GM21360 (cell line): Measurements from ENCODE around the gene GPR37.

Experiments
- ATAC-seq: cut with Tn5 transposase; IDR thresholded peaks from one replicate; pipeline ENCODE4 v1.9.1; 2021; ENCODE audit warnings: mild to moderate bottlenecking, moderate library complexity; ENCODE audit not compliant: unreplicated experiment

GPR37 gene

DNA sequence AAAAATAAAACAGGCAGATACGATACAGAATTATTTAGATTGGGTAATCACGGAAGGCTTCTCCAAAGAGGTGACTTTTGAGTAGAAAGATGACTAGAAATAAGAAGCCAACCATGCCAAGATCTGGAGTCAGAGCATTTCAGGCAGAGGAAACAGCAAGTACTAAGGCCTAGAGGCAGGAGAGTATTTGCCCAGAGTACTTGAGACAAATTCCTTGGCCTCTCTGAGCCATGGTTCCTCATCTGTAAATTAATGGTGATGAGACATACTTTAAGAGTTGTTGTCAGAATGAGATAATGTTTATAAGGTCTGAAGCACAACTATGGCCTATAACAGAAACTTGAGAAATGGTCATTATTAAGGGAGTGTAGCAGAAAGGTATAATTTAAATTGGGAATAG lies 15.8 kb upstream of the GPR37 start:
- ATAC-seq = no peak

- no peak for ATAC-seq
Measured at GRCh38 chr7:124780608-124781007, 15.0 kb upstream of the GPR37 start.

GRCh38 chr7:124780056-124780455 lies 14.5 kb upstream of the GPR37 start:
- ATAC-seq = no peak

- no peak for ATAC-seq
Measured at GRCh38 chr7:124779620-124780019, 14.0 kb upstream of the GPR37 start.

DNA sequence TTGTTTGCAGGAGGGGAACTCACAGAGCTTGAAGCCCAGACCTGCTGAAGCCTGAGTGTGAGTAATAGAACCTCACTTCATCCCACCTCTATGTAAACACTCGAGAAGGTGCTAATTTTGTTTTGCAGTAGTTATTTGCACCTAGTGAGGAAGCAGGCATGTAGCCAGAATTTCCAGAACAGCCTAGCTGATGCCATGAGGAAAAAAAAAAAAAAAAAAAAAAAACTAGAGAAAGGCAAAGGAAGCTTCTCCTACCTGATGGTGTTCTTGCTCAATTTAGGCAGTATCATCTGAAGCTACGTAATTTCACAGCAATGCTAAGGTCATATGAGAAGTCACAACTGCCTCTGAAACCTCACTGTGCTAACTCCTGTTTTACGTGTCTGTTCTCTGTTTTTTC lies 13.6 kb upstream of the GPR37 start:
- ATAC-seq = no peak

DNA sequence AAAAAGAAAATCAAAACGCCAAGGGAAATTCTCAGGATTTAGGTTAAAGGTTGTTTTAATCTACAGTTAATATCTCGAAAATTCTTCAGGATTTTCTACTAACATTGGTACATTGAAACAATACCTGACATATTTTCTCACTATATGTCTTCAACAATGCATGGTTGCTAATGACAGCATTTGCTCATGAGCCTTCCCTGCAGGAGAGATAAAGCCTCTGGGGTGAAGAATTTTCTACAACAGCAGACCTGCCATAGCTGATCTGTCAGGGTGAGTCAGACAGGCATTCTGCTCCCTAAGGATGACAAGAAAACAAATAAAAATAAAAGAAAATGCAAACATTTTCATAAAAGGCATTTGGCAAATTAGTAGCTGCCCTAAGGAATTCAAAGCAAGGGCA lies 11.7 kb upstream of the GPR37 start:
- no peak for ATAC-seq

DNA sequence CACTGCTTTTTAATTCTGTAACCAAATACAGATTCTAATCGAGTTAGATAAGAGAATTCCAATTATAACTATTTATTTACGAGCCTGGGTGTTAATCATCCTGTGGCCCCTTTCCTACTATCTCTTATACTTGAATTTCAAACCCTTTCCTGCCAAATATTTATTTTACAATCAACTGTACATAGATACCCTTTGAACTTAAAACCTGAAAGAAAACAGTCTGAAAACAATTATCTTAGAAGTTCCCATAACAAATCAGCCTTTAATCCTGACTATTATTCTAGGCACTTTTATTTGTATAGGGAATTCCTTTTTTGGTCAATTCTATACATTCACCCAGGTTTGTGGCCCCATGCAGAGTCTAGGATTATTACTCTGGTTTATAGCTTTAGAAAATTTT lies 10.6 kb upstream of the GPR37 start:
- no peak for ATAC-seq

GRCh38 chr7:124775422-124775821 lies 9.8 kb upstream of the GPR37 start:
- ATAC-seq = no peak

DNA sequence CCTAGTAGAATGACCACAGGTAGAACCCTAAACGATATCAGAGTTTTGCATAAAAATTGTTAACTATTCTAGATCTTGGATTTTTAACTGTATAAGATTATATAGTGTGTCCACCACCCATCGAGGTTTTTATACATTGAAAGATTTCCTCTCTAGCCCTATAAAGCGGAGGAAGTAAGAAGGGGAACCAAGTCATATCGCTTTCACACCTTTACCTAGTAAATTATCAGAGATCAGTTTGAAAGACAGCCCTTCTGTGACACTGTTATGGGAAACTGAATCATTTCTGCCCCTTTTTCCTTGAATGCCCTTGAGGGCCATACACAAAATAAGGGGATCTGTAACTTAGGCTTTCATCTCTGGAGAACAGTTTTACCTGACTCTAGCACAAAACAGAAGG lies 8.3 kb upstream of the GPR37 start:
- ATAC-seq = no peak

DNA sequence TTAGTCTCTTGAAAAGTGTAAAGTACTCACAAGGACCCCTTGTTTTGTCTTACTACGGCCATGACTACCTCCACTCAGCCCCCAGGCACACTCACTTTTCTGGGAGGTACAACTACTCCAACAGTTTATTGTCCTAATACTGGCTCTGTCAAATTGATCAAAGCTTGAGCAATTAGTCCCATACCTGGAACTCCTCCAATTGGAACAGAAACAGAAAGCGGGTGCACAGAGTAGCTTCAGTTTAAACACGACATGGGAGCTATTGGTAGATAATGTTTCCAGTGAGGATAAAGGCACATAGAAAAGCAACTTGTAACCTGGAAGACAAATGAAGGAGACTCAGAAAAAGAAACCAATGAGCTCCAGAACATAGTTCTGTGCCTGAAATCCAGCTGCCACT lies 7.7 kb upstream of the GPR37 start:
- no peak for ATAC-seq

- ATAC-seq = no peak
Measured at GRCh38 chr7:124769136-124769535, 3.5 kb upstream of the GPR37 start.

- ATAC-seq = no peak
Measured at GRCh38 chr7:124768525-124768924, 2.9 kb upstream of the GPR37 start.

GRCh38 chr7:124764847-124765400 lies 668 bp downstream of the GPR37 start:
- ATAC-seq = peak; percentile 35

GRCh38 chr7:124764051-124764846 lies 1.3 kb downstream of the GPR37 start:
- no peak for ATAC-seq

DNA sequence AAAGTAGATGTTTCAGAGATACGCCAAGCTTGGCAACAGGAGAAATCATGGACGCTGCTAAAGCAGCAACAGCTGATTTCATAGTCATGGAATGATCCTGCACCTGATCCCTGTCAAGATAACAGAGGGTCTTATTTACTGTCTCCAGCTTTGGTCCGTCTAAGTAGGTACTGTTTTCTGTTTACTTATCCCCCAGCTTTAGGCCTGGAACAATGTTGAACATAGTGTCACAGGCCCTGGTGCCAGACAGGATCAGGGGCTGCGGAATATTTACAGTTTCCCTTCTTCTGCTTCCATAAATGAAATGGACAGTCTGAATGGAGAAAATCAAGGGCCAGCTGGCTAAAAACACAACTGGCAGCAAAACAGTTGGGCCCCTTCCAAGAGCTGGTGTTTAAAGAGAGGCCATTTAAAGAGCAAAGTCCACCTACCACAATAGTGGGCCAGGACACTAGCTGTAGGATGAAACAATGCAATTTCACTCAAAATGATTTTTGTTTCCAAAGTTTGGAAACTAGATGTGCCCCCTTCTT lies 2.9 kb downstream of the GPR37 start:
- ATAC-seq = no peak

DNA sequence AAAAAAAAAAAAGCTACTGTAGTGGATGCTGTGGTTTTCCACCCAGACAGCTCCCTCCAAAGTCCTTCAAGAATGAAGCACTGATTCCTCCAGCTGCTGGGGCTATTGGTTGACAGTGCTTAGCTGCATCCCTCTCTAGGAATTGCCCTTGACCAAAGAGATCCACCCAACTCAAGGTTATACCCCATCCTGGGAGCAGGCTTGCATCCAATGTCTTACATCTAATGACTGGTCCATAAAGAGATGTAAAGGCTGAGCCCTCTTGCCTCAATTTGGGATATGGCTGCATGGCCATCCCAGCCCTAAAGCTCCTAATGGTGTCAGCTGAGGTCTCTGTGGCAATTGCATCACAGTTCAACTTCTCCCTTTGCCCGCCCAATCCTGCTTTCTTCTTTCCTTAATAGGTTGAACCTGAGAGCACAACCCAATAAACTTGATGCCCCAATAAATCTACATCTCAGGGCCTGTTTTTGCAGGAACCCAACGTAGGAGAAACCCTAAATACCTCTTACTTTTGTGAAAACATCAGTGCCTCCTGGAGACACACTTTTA lies 4.4 kb downstream of the GPR37 start:
- no peak for ATAC-seq

GRCh38 chr7:124758327-124758726 lies 7.3 kb downstream of the GPR37 start:
- no peak for ATAC-seq

GRCh38 chr7:124754576-124755268 lies 10.9 kb downstream of the GPR37 start:
- ATAC-seq = no peak

- ATAC-seq = no peak
Measured at GRCh38 chr7:124752310-124752709, 13.3 kb downstream of the GPR37 start.

- no peak for ATAC-seq
Measured at GRCh38 chr7:124751027-124751426, 14.6 kb downstream of the GPR37 start.

DNA sequence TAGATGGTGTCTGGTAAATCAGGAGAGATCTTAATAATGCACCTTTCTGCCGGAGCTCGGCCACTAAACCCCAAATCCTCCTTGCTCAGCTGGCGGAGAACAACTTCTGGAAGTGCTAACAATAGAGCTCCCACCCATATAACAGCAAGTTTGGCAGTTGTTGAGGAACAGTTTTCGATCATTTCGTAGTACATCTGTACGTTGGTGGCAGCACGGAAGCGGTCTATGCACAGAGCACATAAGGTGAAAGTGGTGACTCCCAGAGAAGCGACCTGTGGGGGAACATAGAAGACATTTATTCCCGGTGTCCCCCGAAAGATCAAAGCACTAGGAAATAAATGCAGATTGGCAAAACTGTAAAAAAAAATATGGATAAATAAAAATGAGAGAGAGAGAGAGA lies 18.5 kb downstream of the GPR37 start:
- ATAC-seq = no peak

DNA sequence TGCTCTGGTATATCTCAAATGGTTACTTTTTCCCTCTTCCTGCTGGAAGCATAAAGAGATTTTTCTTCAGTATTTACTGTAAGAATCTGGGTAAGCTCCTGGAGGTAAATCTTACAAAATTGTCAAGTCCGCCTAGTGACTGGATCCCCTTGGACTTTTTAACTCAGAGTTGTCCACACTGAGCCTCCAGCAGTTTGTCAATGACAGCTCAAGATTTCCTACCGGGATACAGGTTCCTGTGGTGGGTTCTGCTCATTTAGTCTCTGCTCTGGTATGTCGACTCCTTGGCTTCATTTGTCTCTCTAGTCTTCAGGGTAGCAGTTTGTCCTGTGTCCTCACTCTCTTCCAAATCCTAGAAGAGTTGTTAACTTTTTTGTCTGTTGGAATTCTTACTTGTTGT lies 27.0 kb downstream of the GPR37 start:
- ATAC-seq = no peak
